NAMALWA (cell line): ENCODE data around the gene STMP1.

ENCODE experiments used
- DNase-seq: peaks from one replicate; pipeline ENCODE4 v3.0.0-alpha.2; 2015; ENCODE audit warnings: low spot score

STMP1 gene

DNA sequence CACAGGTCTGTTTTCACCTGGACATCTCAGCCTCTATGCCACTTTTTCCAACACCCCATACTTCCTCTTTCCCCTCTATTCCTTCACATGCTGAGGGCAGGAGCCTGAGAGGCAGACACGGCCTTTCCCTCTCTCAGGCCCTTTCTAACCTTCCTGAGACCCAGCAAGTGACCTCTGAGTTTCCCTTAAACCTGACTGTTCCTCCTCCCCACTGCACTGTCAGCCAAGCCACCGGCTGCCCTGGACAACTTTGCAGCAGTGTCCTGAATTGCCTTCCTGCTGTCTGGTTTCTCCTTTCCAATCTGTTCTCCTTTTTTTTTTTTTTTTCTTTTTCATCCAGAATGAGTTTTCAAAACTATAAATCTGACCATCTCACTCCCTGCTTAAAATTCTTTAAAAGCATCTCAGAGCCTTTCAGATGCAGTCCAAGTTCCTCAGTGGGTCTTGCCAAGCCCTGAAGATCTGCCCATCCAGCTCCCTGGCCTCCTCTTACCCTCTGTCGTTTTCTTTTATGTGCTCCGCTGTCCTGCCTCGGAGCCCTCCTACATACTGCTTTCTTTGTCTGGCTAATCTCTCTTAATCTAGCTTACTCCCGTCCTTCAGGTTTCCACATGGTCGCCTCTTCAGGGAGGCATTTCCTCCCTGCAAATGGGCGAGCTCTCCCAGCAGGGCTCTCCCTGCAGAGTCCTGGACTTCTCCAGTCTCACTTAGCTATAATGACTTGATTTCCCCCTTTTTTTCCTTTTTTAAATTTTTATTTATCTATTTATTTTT, 35.1 kb downstream of the STMP1 start:
- DNase-seq: no peak

DNA sequence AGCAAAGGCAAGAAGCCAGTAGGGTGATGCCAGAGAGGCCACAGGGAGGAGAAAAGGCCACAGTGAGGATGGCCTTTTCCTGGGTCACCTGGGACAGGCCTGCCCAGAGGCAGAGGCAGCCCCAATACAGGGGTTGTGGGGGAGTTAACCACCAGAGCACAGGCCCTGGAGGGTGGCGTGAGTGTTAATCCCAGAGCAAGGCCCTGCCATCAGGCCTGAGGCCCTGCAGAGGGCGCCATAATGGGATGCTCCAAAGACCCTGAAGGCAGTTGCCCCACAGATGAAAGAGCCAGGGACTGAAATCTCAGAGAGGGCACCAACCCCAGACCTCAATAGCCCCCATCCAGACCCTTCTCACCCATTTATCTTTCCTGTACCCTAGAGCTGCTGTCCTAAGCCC, 41.8 kb downstream of the STMP1 start:
- DNase-seq: peak; percentile 45

DNA sequence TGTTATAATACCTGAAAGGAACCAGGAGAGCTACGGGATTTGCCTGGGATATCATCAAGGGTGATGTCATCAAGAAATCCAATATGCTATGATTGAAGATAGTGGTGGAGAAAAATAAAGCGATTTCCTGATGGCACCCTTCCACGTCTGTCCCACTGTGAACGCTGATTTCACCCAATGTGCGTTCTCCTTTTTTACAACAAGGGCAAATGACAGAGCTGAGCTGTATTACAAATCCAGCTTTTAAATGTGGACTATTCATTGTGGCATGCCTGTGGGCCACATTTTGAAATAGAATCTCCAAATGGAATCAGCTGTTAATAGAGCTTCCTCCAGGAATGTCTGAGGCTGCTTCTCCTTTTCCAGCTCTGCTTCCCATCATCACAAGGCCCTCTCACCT, 42.4 kb downstream of the STMP1 start:
- DNase-seq: no peak

DNA sequence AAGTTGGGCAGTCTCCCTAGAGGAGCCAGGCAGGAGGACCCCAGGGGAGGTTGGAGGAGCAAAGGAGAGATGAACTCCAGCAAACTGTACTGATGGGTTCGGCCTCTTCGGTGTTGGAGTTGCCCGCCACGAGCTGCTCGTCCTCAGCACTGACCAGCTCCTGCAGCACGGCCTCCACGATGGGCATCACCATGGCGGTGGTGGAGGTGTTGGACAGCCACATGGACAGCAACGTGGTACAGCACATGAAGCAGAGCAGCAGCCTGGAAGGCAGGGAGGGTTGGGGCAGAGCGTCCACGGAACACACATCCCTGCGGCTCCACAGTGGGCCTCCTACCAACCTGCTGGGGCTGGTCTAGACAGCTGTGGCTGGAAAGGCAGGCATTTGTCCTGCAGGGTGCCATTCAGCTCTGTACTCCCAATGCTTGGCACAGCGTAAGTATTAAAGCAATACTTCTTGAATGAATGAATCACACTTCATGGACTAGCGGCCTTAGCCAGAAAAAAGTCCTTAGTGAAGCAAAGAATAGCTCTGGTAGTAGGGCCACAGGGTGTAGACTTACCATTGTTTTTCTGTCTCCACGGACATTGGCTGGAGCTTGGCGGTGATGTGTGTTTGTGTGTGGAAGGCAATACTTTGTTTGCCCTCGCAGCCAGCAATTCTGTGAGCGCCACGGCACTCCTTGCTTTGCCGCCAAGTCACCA, 43.9 kb downstream of the STMP1 start:
- DNase-seq: no peak

DNA sequence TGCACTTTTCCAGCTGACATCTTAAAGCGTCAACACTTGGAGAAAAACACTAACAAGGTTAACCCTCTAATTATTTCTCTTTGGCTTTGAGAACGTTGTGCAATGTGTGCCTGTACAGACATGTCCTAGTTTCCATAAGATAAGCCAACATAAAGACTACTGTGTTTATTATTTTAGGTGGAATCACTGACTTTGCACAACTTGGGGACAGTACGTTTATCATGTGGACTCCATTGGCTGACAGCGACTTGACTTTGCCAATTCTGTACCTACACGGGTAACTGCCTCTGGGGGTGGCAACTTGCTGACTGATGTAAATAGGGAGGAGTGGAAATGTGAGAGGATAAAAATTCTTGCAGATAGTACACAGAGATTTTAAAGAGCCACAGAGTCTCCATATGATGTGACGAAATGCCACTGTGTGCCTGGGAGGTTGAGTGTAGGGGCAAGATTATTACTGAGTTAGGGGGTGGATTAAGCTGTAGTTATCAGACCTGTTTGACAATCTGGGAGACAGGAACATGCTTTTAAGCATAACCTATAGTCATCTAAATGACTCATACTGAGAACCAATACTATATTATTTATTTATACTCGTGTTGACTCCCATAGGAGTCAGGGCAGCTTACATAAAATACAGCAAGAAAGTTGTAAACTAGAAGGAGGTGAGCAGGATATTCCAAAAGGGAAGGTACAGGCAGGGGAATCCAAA, 44.7 kb downstream of the STMP1 start:
- DNase-seq: no peak

DNA sequence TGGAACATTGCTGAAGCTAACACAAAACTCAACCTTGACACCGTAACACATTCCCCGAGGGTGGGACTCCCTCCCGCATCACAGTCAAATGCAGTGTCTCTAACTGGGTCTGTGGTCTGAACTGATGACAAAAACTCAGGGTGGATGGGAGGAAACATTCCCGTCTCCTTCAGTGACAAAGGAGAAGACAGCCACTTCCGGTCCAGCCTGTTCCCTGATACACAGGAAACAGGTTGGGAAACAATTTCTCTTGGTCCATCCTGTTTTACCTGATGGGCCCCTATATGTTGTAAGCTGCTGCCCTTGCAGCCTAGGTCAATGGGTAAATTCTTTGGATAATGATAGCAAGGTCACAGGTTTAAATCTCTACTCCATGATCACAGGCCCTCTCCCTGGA, 45.3 kb downstream of the STMP1 start:
- no peak for DNase-seq

DNA sequence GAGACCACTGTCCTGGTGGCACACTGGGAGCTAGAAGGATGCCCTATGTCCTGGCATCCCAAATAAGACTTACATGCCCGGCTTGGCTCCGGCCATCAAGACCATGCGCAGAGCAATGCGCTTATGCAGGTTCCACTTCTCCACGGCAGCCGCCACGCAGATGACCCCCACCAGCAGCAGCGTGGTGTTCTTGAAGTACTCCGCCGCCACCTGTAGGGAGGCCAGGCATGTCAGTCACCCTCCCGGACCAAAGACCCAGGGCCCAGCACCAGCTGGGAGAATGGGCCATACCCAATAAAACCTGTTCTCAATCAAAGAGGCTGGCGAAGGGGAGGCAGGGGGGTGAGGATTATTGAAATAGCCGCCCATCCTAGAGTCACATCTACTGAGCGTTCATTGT, 45.7 kb downstream of the STMP1 start:
- DNase-seq: no peak

DNA sequence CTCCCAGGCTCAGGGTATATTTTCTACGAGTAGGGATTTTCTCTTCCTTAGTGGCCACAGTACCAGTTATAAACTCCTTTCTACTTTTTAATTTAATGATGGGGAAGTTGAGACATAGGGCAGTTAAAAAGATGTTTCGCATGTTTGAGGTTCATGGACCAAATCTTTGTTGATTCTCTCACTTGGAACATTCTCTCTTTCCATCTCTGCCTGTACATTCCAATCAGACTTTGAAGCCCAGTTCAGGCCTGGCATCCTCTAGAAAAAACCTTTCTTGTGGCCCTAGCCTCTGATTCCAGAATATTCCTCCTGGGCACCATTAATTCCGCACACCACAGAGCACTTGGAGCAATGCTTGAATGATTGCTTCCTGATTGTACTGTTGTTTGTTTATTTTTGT, 47.2 kb downstream of the STMP1 start:
- DNase-seq: no peak

DNA sequence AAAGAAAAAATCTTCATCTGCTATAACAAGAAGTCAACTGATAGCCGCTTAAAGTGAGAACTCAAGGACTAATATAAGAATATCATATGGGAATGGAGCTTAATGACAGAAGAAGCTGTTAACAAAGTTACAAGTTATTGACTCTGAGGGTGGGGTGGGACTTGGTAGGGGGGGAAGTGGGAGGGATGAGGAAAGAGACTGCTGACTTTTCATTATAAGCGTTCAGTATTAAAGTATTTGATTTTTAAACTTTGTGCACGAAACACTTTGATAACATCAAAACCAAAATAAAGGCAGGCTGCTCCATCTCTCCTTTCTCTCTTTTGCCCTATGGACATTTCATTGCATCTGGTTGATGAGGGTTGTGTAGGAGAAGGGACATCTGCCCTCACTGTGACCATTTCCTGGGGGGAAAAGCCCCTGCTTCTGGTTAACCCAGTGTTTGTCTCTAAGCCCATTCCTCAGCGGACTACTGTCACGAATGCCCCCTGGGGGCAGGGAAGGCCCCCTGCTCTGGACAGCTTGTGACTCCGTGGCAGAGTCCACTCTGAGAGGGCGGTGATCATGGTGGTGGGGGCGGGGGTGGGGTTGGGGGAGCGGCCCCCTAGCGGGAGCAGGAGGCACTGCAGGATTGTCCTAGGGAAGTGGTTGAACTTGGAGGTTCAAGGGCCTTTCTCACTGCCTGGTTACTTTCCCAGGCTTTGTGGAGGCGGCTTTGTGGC, 48.3 kb downstream of the STMP1 start:
- DNase-seq: peak; percentile 46

DNA sequence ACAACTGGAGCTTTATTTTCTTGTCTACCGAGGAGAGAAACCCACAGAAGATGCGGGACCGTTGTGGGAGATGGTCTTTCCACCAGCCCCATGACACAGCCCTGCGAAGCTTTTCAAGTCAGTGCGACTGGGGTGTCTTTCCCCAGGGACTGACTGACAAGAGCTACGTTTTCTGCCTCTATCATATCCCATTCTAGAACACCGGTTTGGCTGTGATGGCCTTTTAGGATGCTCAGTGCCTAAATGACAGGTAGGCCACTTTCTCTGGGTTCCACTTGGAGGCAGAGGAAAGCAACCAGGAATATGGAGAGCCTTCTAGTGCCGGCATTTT, 48.8 kb downstream of the STMP1 start:
- no peak for DNase-seq

DNA sequence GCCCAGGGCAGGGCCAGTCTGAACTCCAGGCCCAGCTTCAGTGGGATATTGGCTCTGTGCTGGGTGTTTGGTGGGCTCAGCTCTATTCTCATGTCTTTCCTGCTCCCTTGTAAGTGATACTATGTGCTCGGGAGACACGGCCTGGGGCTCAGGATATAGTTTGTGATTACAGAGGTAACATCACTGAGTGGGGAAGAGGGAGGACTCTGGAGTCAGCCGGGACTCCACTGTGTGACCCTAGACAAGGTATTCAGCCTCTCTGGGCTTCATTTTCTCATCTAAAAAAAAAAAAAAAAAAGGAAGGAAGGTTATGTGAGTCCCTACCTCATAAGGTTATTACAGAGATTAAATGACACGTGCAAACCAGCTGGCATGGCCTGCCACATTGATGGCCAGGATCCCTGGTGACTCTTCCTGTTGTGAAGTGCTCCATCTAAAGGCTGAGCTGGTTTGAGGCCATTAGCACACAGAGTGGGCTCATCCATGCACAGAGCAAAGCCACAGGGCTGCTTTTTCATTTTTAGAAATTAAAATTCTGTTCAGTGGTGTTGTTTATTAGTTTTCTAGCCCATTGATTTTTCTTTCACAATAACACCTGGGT, 50.0 kb downstream of the STMP1 start:
- peak; percentile 19 for DNase-seq

DNA sequence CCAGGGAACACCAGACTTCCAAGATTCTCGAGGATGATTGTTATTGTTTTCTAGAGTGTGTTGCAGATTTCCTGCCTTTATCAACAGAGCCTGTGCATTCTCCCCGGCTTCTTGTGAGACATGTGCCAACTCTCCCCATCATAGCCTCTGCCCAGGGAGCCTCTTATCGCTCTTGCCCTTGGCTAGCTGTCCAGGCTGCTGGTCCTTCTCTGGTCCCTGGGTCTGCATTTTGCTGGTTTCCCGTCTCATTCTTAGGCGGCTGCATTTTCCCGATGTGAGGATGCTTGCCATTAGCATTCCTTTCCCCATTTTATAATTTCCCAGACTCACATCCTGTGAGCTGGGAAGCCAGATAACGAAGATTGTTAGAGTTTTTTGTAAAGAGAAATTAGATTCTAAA, 50.5 kb downstream of the STMP1 start:
- no peak for DNase-seq

DNA sequence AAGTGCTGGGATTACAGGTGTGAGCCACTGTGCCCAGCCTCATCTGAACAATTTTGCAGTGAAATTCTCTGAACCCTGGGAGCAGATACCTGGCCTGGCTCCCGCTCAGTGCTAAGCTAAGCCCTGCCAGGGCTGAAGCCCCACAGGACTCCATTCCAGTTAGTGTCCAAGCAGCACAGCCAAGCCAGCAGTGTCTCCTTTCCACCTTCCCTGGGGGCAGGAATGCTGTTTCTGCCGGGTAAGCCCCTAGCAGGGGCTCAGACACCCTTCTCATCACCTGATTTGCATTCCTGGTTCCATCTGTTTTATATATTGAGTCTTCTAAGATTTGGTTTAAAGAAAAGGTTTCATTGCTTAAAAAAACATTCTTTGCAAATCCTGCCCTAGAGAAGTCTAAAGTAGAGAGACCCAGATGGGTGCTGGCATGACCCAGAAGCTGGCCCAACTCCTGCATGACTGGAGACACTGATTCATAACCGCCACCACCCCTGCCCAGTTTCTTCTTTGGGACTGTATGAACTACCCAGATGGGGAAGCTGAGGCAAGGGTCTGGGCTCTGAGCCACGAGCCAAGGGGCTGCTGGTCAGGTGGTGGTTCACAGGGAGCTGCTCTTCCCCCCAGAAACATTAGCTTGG, 51.6 kb downstream of the STMP1 start:
- DNase-seq: no peak

DNA sequence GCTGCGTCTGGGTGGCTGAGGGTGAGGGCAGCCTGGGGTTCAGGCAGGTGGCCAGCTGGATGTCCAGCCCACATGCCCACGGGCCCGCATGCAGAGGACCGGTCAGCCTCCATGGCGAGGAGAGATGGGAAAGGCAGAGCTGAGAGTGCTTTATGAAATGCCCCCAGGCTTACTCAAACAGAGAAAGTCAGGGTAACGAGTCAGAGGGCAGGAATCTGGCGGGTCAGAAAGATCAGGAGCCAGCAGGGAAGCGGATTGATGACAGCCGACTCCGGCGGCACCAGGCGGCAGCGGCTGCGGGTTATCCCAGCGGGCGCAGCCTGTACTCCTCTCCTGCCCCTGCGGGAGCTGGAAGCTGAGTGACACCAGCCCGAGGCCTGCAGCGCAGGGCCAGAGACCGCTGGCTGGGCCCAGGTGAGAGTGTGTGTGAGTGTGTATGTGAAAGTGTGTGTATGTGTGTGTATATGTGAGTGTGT, 52.3 kb downstream of the STMP1 start:
- no peak for DNase-seq

DNA sequence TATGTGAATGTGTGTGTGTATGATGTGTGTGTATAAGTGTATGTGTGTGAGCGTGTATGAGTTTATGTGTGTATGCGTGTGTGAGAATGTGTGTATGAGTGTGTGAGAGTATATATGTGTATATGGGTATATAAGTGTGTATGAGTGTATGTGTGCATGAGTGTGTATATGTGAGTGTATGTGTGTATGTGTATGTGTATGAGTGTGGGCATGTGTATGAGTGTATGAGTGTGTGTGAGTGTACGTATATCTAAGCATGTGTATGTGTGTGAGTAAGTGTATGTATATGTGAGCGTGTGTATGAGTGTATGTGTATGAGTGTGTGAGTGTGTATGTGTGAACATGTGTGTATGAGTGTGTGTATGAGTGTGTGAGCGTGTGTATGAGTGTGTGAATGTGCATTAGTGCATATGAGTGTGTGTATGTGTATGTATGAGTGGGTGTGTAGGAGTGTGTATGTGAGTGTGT, 52.8 kb downstream of the STMP1 start:
- no peak for DNase-seq

DNA sequence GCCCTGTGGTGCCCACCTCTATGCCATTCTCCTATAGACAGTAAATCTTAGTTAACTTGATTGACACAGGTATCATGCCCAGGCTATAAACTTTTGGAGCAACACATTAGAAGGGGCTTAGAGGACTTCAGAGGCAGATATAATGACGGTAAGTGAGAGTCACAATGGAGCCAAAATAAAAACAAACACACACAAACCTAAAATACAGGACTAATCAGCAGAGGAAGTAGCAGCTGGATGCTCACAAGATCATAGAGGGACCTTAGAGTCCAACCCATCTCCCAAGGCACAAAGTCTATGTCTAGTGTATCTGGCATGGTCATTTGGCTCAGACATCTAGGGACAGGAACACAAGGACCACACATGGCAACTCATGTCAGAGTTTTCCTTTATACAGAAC, 53.4 kb downstream of the STMP1 start:
- no peak for DNase-seq

DNA sequence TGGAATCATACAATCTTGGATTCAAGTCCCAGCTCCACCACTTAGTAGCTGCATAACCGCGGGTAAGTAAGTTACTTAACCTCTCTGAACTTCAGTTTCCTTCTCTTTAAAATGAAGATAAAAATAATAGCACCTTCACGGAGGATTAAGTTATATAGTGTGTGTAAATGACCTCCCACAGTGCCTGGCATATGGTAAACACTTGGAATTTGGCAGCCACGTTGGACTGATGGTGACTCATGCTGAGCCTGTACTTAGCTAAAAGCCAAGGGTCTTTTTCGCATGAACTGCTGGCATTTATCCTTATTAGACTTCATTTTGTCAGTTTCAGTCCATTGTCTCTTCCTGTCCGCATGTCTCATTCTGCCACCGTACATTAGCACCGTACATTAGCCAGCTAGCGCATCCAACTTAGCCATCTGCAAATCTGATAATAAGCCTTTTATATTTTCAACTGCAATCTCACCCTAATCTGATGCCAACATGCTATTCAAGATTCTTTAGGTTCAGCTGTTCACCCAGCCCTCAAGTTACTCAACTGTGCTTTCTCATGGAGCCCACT, 54.4 kb downstream of the STMP1 start:
- no peak for DNase-seq

DNA sequence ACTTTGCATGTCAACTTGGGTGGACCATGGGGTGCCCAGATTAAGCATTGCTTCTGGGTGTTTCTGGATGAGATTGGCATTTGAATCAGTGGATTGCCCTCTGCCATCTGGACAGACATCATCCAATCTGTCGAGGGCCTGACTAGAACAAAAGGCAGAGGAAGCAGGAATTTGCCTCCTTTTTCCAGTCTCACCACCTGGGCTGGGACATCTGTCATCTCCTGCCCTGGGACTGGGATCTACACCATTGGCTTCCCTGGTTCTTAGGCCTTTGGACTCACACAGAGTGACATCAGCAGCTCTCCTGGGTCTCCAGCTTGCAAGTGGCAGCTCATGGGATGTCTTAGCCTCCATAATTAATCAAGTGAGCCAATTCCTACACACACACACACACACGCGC, 55.4 kb downstream of the STMP1 start:
- no peak for DNase-seq

DNA sequence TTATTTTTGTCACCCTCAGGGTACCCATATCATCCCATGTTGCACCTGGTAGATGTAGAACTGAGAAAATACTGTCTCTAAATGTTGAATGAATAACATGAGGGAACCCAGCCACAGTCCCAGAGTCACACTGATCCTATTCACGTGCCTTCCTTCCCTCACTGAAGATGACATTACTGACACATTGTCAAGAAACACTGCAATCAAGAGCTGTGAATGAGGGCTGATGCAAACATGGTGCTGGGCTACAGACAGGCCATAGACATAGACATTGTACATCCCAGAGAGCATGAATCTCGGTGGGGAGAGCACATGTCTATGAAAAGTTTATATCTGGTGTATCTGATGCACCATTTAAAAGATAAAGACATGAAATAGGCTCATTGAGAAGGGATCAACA, 55.9 kb downstream of the STMP1 start:
- DNase-seq: no peak

DNA sequence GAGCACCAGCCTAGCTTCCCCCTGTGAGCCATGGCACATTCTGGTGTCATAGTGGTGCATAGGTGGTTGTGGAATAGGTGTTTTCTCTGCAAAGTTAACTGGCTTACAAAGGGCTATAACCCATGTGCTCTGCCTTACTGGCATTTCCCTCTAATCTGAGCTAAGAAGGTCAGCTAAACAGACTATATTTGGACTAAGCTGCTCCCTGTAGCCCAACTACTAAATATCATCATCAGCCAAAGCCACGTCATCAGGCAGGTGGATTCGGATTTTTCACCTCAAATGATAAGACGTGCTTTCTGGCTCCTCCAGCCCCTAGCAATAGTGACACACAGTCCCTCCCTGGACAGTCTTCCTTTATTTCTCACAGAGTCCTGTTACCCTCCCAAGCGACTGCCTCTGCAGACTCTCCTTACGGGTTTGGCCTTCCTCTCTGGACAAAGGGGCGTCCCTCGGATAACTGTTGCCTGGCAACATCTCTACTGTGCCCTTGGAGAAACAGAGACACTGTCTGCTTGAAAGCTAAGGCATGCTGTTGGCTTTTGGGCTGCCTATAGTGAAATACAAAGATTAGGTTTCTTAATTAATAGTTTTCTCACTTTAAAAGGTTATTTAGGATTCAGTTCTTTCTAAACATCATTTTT, 56.6 kb downstream of the STMP1 start:
- DNase-seq: no peak

DNA sequence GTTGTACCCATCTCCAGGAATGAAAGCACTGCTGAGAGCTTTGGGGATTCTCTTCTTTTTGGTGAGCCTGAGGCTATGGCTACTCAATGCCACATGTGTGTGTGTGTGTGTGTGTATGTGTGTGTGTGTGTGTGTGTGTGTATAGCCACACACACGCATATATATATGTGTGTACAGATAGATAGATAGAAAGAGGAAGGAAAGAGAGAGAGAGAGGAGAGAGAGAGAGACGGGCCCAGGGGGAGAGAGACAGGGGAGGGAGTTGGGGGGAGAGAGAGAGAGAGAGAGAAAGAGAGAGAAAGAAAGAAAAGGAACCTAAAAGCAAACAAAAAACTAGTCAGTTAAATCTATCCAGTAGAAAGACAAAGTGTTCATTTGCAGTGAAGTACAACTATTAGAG, 57.4 kb downstream of the STMP1 start:
- no peak for DNase-seq
